ENCODE results near the gene CPA4. TPM values are rescaled to one million over a fixed set of nuclear protein-coding genes. Genes with fewer than 3 reads are reported as not detected.

The CPA4 gene
- total RNA-seq, 4 donors from 2014 or later = not detected

GRCh38 chr7:130303127-130303526, 10.2 kb downstream of the CPA4 start:
- intact Hi-C loops (cut with DNase I; ENCODE audit: low total_unique reads) (no loop called here), in situ Hi-C loops (cut with MboI; ENCODE audit: low pct_ligation_motif_present in 1 of 4, low pct_unique_long_range_greater_than_20kb in 1 of 4, low sequenced_read_pairs in 3 of 4) (no loop called here)
- H3K4me1 ChIP-seq = no peaks in the 10 kb centered on the region

GRCh38 chr7:130303551-130303950, 10.6 kb downstream of the CPA4 start:
- intact Hi-C loops (cut with DNase I; ENCODE audit: low total_unique reads) (no loop called here), in situ Hi-C loops (cut with MboI; ENCODE audit: low pct_ligation_motif_present in 1 of 4, low pct_unique_long_range_greater_than_20kb in 1 of 4, low sequenced_read_pairs in 3 of 4) (no loop called here)
- no peak for DNase-seq

More at GRCh38 chr7:130303127-130303526, 10.2 kb downstream of the CPA4 start:
- Histone ChIP-seq H3K27ac (no peak overlapping the region), H3K4me3 (no peak overlapping the region), H3K36me3 (no peaks in the 10 kb centered on the region), H3K9me3 (no peaks in the 10 kb centered on the region), H3K27me3 (no peaks in the 10 kb centered on the region)
- TF ChIP-seq POLR2AphosphoS5 (IDR thresholded peaks at IDR 0.05) (no peak), CTCF (IDR thresholded peaks at IDR 0.05) (no peak), EP300 (IDR thresholded peaks at IDR 0.05; ENCODE audit: low read depth) (no peak), POLR2A (IDR thresholded peaks at IDR 0.05) (no peak)
- no peak for DNase-seq
- 58 to 71% methylated on average over 2 of the region's 2 CpGs for WGBS, 2 donors (ENCODE audit: low coverage in 1 of 2)

GRCh38 chr7:130303982-130304381, 11.0 kb downstream of the CPA4 start:
- no peaks in the 10 kb centered on the region for H3K4me1 ChIP-seq
- no peak for DNase-seq
- H3K4me3 ChIP-seq = no peak overlapping the region
- H3K9me3 ChIP-seq = no peaks in the 10 kb centered on the region
- H3K27ac ChIP-seq = no peak overlapping the region
- intact Hi-C loops (cut with DNase I; ENCODE audit: low total_unique reads) (no loop called here), in situ Hi-C loops (cut with MboI; ENCODE audit: low pct_ligation_motif_present in 1 of 4, low pct_unique_long_range_greater_than_20kb in 1 of 4, low sequenced_read_pairs in 3 of 4) (no loop called here)
- H3K27me3 ChIP-seq = no peaks in the 10 kb centered on the region
- no peak for TF ChIP-seq CTCF (IDR thresholded peaks at IDR 0.05)
- no peak for TF ChIP-seq POLR2A (IDR thresholded peaks at IDR 0.05)
- TF ChIP-seq POLR2AphosphoS5 (IDR thresholded peaks at IDR 0.05) = no peak
- TF ChIP-seq EP300 (IDR thresholded peaks at IDR 0.05; ENCODE audit: low read depth) = no peak
- 91 to 98% methylated on average over 5 of the region's 5 CpGs for WGBS, 2 donors (ENCODE audit: low coverage in 1 of 2)
- H3K36me3 ChIP-seq = no peaks in the 10 kb centered on the region

More at GRCh38 chr7:130303551-130303950, 10.6 kb downstream of the CPA4 start:
- WGBS, 2 donors (ENCODE audit: low coverage in 1 of 2) = 60 to 61% methylated on average over 1 to 5 of the region's 5 CpGs
- no peaks in the 10 kb centered on the region for H3K27me3 ChIP-seq
- H3K9me3 ChIP-seq = no peaks in the 10 kb centered on the region
- no peak overlapping the region for H3K4me3 ChIP-seq
- no peaks in the 10 kb centered on the region for H3K36me3 ChIP-seq
- no peak for TF ChIP-seq POLR2AphosphoS5 (IDR thresholded peaks at IDR 0.05)
- no peak for TF ChIP-seq CTCF (IDR thresholded peaks at IDR 0.05)
- no peak for TF ChIP-seq EP300 (IDR thresholded peaks at IDR 0.05; ENCODE audit: low read depth)
- no peak for TF ChIP-seq POLR2A (IDR thresholded peaks at IDR 0.05)
- H3K4me1 ChIP-seq = no peaks in the 10 kb centered on the region
- H3K27ac ChIP-seq = no peak overlapping the region

GRCh38 chr7:130304878-130305277, 11.9 kb downstream of the CPA4 start:
- 73 to 95% methylated on average over 2 to 3 of the region's 3 CpGs for WGBS, 2 donors (ENCODE audit: low coverage in 1 of 2)
- no peaks in the 10 kb centered on the region for H3K9me3 ChIP-seq
- no peak overlapping the region for H3K4me3 ChIP-seq
- no peak overlapping the region for H3K27ac ChIP-seq
- intact Hi-C loops (cut with DNase I; ENCODE audit: low total_unique reads) (no loop called here), in situ Hi-C loops (cut with MboI; ENCODE audit: low pct_ligation_motif_present in 1 of 4, low pct_unique_long_range_greater_than_20kb in 1 of 4, low sequenced_read_pairs in 3 of 4) (no loop called here)
- H3K4me1 ChIP-seq = no peaks in the 10 kb centered on the region
- DNase-seq = no peak
- H3K36me3 ChIP-seq = no peaks in the 10 kb centered on the region
- TF ChIP-seq POLR2AphosphoS5 (IDR thresholded peaks at IDR 0.05) (no peak), CTCF (IDR thresholded peaks at IDR 0.05) (no peak), POLR2A (IDR thresholded peaks at IDR 0.05) (no peak), EP300 (IDR thresholded peaks at IDR 0.05; ENCODE audit: low read depth) (no peak)
- H3K27me3 ChIP-seq = no peaks in the 10 kb centered on the region

All from transverse colon (tissue), 4 donors.